NK-92 treated with Interleukin-12 subunit alpha and Interleukin-12 subunit beta, amount 100 ng/mL, for 24 hours (cell line): ENCODE measurements around the gene TTLL11.

Experiments used
- DNase-seq: peaks from one replicate; lab custom pipeline; 2025; lab: John Stamatoyannopoulos, UW

Gene TTLL11

GRCh38 chr9:122110100-122110833, 17.2 kb upstream of the TTLL11 start:
- no peak for DNase-seq

- DNase-seq, result no peak
Measured at GRCh38 chr9:122109035-122109813, 16.1 kb upstream of the TTLL11 start.

- DNase-seq, result no peak
Measured at GRCh38 chr9:122107291-122107805, 14.2 kb upstream of the TTLL11 start.

GRCh38 chr9:122106576-122106975, 13.5 kb upstream of the TTLL11 start:
- DNase-seq, result no peak

GRCh38 chr9:122103985-122104384, 10.9 kb upstream of the TTLL11 start:
- no peak for DNase-seq

- DNase-seq, result no peak
Measured at GRCh38 chr9:122102156-122102555, 9.0 kb upstream of the TTLL11 start.

- no peak for DNase-seq
Measured at GRCh38 chr9:122100756-122101155, 7.6 kb upstream of the TTLL11 start.

GRCh38 chr9:122099271-122099869, 6.3 kb upstream of the TTLL11 start:
- DNase-seq, result peak; percentile 50

- no peak for DNase-seq
Measured at GRCh38 chr9:122097679-122098315, 4.7 kb upstream of the TTLL11 start.

GRCh38 chr9:122096620-122097415, 3.7 kb upstream of the TTLL11 start:
- DNase-seq, result no peak

- no peak for DNase-seq
Measured at GRCh38 chr9:122095010-122095767, 2.1 kb upstream of the TTLL11 start.

- no peak for DNase-seq
Measured at GRCh38 chr9:122091682-122092592, 1.2 kb downstream of the TTLL11 start.

GRCh38 chr9:122090981-122091380, 2.1 kb downstream of the TTLL11 start:
- DNase-seq, result no peak

- no peak for DNase-seq
Measured at GRCh38 chr9:122090287-122090883, 2.7 kb downstream of the TTLL11 start.

- DNase-seq, result no peak
Measured at GRCh38 chr9:122088880-122089706, 4.0 kb downstream of the TTLL11 start.

GRCh38 chr9:122087406-122088200, 5.5 kb downstream of the TTLL11 start:
- DNase-seq, result no peak

GRCh38 chr9:122086873-122087272, 6.2 kb downstream of the TTLL11 start:
- no peak for DNase-seq
